Fibroblast of villous mesenchyme (primary cell): Measurements from ENCODE around the gene SORBS1. TPM values are rescaled to one million over a fixed set of nuclear protein-coding genes. Genes with fewer than 3 reads are reported as not detected.

Experiments
- DNase-seq: peaks from one replicate; pipeline ENCODE4 v3.0.0-alpha.2; 2010; ENCODE audit warnings: low read depth
- H3K4me3 ChIP-seq: 2 replicates; pipeline ENCODE4 v1.5.1; 2011; ENCODE audit warnings: low read depth, mild to moderate bottlenecking, low read length
- CTCF ChIP-seq: IDR thresholded peaks from 2 replicates; pipeline ENCODE4 v1.5.1; 2012; ENCODE audit warnings: low read depth, mild to moderate bottlenecking, low read length; ENCODE audit not compliant: insufficient read depth
- total RNA-seq: library from RNA; depleted of rRNA; stranded (reverse); fragments of >200 nt; gene quantifications from 2 replicates; pipeline ENCODE4 v1.2.3, GENCODE V29; 2012

The SORBS1 gene
- total RNA-seq, 1 donor: 8.2 TPM

- no peak overlapping the region for H3K4me3 ChIP-seq
- no peak for TF ChIP-seq CTCF
- no peak for DNase-seq
Measured at GRCh38 chr10:95305606-95306317, 255.4 kb downstream of the SORBS1 start.

GRCh38 chr10:95304976-95305375, 256.2 kb downstream of the SORBS1 start:
- no peak overlapping the region for H3K4me3 ChIP-seq
- no peak for DNase-seq
- no peak for TF ChIP-seq CTCF

GRCh38 chr10:95304463-95304862, 256.7 kb downstream of the SORBS1 start:
- no peak overlapping the region for H3K4me3 ChIP-seq
- no peak for TF ChIP-seq CTCF
- DNase-seq: no peak

GRCh38 chr10:95303950-95304349, 257.2 kb downstream of the SORBS1 start:
- no peak overlapping the region for H3K4me3 ChIP-seq
- DNase-seq: no peak
- TF ChIP-seq CTCF: no peak

GRCh38 chr10:95303535-95303934, 257.6 kb downstream of the SORBS1 start:
- TF ChIP-seq CTCF: no peak
- H3K4me3 ChIP-seq: no peak overlapping the region
- no peak for DNase-seq

- no peak overlapping the region for H3K4me3 ChIP-seq
- no peak for DNase-seq
- no peak for TF ChIP-seq CTCF
Measured at GRCh38 chr10:95300022-95300539, 261.1 kb downstream of the SORBS1 start.

- TF ChIP-seq CTCF: no peak
- DNase-seq: no peak
- no peak overlapping the region for H3K4me3 ChIP-seq
Measured at GRCh38 chr10:95297402-95297801, 263.8 kb downstream of the SORBS1 start.
